ENCODE results near the gene HS3ST6. TPM values are rescaled to one million over a fixed set of nuclear protein-coding genes. Genes with fewer than 3 reads are reported as not detected.
A peak's percentile ranks its signal among the peaks of the same experiment; 100 is the strongest.

Gene HS3ST6
- total RNA-seq, 1 donor, result not detected

DNA sequence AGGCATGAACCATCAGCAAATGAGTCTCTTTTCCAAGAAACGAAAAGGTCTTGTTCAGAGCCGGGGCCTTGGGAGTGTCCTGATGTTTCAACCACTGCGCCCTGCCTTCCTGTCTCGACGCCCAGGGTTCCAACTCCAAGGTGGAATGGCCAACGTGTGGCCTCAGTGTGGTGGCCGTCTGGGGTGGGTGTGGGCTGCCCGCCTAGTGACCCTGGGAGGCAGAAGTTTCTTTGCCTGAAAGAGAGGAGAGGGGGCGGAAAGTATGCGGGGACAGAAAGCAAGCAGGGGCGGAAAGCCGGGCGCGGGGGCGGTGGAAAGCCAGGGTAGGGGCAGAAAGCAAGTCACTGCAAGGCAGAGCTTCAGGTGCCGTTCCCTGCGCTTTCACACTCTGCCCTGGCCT lies 20.7 kb upstream of the HS3ST6 start:
- TF ChIP-seq, protein P1, sequence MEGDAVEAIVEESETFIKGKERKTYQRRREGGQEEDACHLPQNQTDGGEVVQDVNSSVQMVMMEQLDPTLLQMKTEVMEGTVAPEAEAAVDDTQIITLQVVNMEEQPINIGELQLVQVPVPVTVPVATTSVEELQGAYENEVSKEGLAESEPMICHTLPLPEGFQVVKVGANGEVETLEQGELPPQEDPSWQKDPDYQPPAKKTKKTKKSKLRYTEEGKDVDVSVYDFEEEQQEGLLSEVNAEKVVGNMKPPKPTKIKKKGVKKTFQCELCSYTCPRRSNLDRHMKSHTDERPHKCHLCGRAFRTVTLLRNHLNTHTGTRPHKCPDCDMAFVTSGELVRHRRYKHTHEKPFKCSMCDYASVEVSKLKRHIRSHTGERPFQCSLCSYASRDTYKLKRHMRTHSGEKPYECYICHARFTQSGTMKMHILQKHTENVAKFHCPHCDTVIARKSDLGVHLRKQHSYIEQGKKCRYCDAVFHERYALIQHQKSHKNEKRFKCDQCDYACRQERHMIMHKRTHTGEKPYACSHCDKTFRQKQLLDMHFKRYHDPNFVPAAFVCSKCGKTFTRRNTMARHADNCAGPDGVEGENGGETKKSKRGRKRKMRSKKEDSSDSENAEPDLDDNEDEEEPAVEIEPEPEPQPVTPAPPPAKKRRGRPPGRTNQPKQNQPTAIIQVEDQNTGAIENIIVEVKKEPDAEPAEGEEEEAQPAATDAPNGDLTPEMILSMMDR (IDR thresholded peaks at IDR 0.05; ENCODE audit: insufficient read depth, low read depth, low read length), result no peak
- no peak for DNase-seq (ENCODE audit: low read depth)
- H3K4me3 ChIP-seq (ENCODE audit: low read depth, low read length), result no peak overlapping the region

DNA sequence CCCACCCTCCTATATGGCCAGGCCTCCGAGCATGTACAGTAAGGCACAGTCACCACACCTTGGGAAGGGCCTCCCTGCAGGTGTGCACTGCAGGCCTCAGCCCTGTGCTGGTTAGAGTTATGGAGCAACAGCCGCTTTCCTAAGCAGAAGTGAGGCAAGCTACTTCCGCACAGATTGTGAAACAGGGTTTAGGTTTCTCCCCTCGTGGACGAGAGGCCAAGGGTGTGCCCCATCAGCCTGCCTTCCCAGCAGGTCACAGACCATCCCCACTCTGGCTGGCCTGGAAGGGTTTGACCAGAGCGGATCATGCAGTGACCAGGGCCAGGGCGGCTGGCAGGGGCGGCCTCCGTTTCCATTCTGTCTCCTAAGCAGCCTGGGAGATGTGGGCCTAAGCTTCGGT lies 20.1 kb upstream of the HS3ST6 start:
- H3K4me3 ChIP-seq (ENCODE audit: low read depth, low read length), result no peak overlapping the region
- TF ChIP-seq, protein P1 (IDR thresholded peaks at IDR 0.05; ENCODE audit: insufficient read depth, low read depth, low read length), result no peak
- DNase-seq (ENCODE audit: low read depth), result no peak

DNA sequence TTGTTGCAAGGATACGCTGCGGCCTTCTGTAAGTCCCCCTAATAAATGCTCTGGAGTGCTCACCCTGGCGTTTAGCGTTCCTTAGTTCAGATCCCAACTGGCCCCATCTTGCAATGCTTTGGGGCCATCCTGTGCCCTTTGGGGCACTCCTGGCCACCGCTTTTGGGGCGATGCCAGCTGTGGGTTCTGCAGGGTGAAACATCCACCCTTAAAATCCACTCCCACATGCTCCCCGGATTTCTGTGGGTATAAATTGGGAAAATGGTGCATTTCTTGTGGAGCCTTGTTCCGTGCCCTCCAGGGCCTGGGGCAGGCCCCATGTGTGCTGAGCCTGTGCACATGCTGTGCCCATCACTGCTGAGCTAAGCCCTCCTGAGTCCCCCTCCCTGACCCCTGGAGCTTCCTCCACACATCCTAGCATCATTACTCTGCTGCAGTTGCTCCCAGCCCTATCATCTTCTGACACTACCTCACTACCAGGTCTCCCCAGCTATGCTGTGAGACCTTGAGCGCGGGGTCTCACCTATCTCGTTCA lies 18.8 kb upstream of the HS3ST6 start:
- no peak for DNase-seq (ENCODE audit: low read depth)
- TF ChIP-seq, protein P1 (IDR thresholded peaks at IDR 0.05; ENCODE audit: insufficient read depth, low read depth, low read length), result no peak

DNA sequence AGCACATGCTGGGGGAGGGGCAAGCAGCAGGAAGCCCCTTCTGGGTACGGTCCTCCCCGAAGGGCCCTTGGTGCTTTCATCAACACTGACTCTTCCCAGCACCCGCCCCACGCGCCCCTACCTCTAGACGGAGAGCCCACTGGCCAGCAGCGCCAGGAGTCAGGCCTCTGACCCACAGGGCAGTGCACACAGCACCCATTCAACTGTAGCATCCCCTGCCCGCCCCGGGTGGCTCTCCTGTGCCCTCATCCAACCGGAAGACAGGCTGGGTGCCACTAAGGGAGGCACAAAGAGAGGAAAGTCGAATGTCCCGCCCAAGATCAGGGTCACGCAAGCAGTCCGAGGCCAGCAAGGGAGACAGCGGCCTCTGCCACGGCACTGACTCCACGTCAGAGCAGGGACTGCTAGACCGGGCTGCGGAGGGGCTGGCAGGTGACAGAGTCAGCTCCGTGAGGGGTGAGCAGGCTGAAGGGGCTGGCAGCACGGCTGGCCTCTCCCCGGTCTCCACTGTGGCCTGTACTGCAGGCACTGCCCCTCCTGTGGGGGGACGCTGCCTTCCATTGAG lies 15.0 kb upstream of the HS3ST6 start:
- no peak overlapping the region for H3K4me3 ChIP-seq (ENCODE audit: low read depth, low read length)
- DNase-seq (ENCODE audit: low read depth), result no peak
- TF ChIP-seq, protein P1 (IDR thresholded peaks at IDR 0.05; ENCODE audit: insufficient read depth, low read depth, low read length), result no peak

More for the DNA sequence above, 18.8 kb upstream of the HS3ST6 start:
- no peak overlapping the region for H3K4me3 ChIP-seq (ENCODE audit: low read depth, low read length)

DNA sequence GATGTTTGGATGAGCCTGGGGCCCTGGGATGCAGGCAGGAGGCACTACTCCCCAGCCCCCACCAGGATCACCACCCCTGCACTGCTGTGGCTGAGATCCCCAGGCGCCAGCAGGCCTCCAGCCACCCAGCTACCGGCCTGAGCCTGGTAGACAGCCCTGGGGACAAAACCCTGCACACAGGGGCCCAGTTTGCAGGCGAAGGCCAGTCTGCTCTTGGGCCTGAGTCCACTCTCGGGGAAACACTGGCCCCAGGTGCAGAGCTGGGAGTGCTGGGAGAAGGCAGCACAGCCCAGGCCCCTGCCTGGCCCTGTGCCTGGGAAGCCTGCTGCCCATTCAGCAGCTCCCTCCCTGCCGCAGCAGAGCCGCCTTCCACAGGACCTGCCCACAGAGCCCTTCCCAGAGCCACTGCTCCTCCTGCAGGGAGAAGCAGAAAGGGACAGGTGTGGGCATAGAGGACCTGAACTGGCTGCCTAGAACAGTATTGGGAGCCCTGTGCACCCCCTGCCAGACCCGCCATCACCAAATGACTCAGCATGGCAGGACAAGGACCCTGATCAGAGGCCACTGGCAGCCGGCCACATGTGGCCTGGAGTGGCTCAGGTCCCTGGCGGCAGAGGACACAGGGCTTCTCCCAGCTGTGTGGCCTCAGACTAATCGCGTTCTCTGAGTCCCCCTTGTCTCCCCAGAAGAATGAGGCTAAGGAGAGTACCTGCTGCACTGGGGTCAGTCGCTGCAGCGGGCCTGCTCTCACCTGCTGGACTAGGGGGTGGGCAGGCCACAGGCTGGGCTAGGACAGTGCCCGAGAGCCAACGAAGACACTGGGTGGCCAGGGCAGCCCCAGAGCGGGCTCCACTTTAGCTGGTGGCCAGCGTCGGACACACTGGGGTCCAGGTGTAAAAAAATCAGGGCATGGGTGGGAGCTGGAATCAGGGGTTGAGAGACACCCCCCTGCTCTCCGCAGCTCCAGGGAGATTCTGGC lies 14.1 kb upstream of the HS3ST6 start:
- TF ChIP-seq, protein P1 (IDR thresholded peaks at IDR 0.05; ENCODE audit: insufficient read depth, low read depth, low read length), result peak; percentile 8
- DNase-seq (ENCODE audit: low read depth), result no peak
- no peak overlapping the region for H3K4me3 ChIP-seq (ENCODE audit: low read depth, low read length)

DNA sequence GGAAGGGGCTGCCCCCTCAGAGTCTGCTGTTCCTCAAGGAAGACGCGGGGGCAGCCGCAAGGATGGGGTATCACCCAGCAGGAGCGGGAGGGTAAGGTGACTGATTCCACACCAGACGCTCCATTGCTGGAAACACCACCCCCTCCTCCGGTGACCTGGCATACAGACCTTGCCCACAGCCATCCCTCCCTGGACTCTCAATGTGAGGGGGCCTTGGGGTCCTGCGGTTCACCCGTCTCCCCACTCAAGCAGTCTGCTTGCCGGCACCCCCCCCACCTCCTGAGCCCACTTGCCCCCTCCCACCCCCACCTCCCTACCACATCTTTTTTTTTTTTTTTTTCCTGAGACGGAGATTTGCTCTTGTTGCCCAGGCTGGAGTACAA lies 12.1 kb upstream of the HS3ST6 start:
- DNase-seq (ENCODE audit: low read depth), result no peak
- H3K4me3 ChIP-seq (ENCODE audit: low read depth, low read length), result no peak overlapping the region
- TF ChIP-seq, protein P1 (IDR thresholded peaks at IDR 0.05; ENCODE audit: insufficient read depth, low read depth, low read length), result no peak

All from fibroblast of villous mesenchyme (primary cell).